HEK293 (cell line): ENCODE results near the gene RAP1GAP.

Source experiments
- CTCF ChIA-PET: fragments of 350-600 bp; formaldehyde crosslinking; extraction: SDS; loops from one replicate; lab custom pipeline; 2021; ENCODE audit warnings: antibody characterized with exemption; lab: Yijun Ruan, JAX
- POLR2A ChIA-PET: fragments of 300-600 bp; formaldehyde crosslinking; extraction: SDS; loops from one replicate; lab custom pipeline; 2020; ENCODE audit warnings: antibody characterized with exemption, inconsistent platforms; lab: Yijun Ruan, JAX
- H3K27ac ChIP-seq: fragments of 200-500 bp; sonication (Bioruptor generic); 2 replicates; pipeline ENCODE4 v1.5.1; 2014; ENCODE audit warnings: low read depth, low read length, control low read depth, inconsistent platforms; ENCODE audit errors: extremely low read depth
- H3K36me3 ChIP-seq, 2 experiments: fragments of 200-500 bp in 1 of 2; sonication (Bioruptor generic) in 1 of 2; 1 replicate in 1 of 2; 2 replicates in 1 of 2; pipeline ENCODE4 v1.5.1; 2014 to 2017; ENCODE audit warnings: inconsistent platforms in 2 of 2, low read length in 2 of 2; ENCODE audit not compliant: control insufficient read depth in 2 of 2, insufficient read depth in 1 of 2
- H3K4me1 ChIP-seq: fragments of 200-500 bp; sonication (Bioruptor generic); 2 replicates; pipeline ENCODE4 v1.5.1; 2014; ENCODE audit warnings: mild to moderate bottlenecking, low read length, inconsistent platforms; ENCODE audit not compliant: control insufficient read depth, insufficient read depth
- H3K4me3 ChIP-seq: 2 replicates; pipeline ENCODE4 v1.5.1; 2011; ENCODE audit warnings: low read depth, mild to moderate bottlenecking, control low read depth, low read length, moderate library complexity
- H3K9me3 ChIP-seq: fragments of 200-500 bp; sonication (Bioruptor generic); 2 replicates; pipeline ENCODE4 v1.5.1; 2014; ENCODE audit warnings: low read depth, low read length, inconsistent platforms; ENCODE audit not compliant: control insufficient read depth, insufficient read depth
- MYNN ChIP-seq: fragments of 450-650 bp; formaldehyde crosslinking; IDR thresholded peaks from 2 replicates; pipeline ENCODE4 v1.5.1; 2016; ENCODE audit warnings: missing biosample characterization, missing genetic modification characterization, borderline replicate concordance
- MZF1 ChIP-seq: fragments of 450-650 bp; formaldehyde crosslinking; IDR thresholded peaks from 2 replicates; pipeline ENCODE4 v1.5.1; 2017; ENCODE audit warnings: missing biosample characterization, missing genetic modification characterization, borderline replicate concordance
- OSR2 ChIP-seq: fragments of 450-650 bp; formaldehyde crosslinking; IDR thresholded peaks from 2 replicates; pipeline ENCODE4 v1.5.1; 2016; ENCODE audit warnings: missing biosample characterization, missing genetic modification characterization
- OVOL3 ChIP-seq: fragments of 450-650 bp; formaldehyde crosslinking; IDR thresholded peaks from 2 replicates; pipeline ENCODE4 v1.5.1; 2016; ENCODE audit warnings: missing biosample characterization, missing genetic modification characterization
- REPIN1 ChIP-seq: fragments of 450-650 bp; formaldehyde crosslinking; IDR thresholded peaks from 2 replicates; pipeline ENCODE4 v1.5.1; 2017; ENCODE audit warnings: missing biosample characterization, missing genetic modification characterization, low read depth
- TCF7L2 ChIP-seq: IDR thresholded peaks from 2 replicates; pipeline ENCODE4 v1.6.1; 2011; ENCODE audit warnings: low read depth, mild to moderate bottlenecking, inconsistent platforms, low read length, moderate library complexity, borderline replicate concordance
- TRIM28 ChIP-seq: IDR thresholded peaks from 2 replicates; pipeline ENCODE4 v1.6.1; 2011; ENCODE audit warnings: low read length, control low read depth, borderline replicate concordance
- ZBTB26 ChIP-seq: fragments of 450-650 bp; formaldehyde crosslinking; optimal IDR thresholded peaks from 2 replicates; pipeline ENCODE3; 2016; ENCODE audit warnings: missing biosample characterization, mild to moderate bottlenecking, missing genetic modification characterization
- ZNF112 ChIP-seq: fragments of 450-650 bp; formaldehyde crosslinking; IDR thresholded peaks from 2 replicates; pipeline ENCODE4 v1.5.0; 2017; ENCODE audit warnings: missing biosample characterization, missing genetic modification characterization
- ZNF266 ChIP-seq: fragments of 450-650 bp; formaldehyde crosslinking; IDR thresholded peaks from 2 replicates; pipeline ENCODE4 v1.5.1; 2016; ENCODE audit warnings: missing biosample characterization, missing genetic modification characterization, low read depth
- ZNF394 ChIP-seq: fragments of 450-650 bp; formaldehyde crosslinking; IDR thresholded peaks from 2 replicates; pipeline ENCODE4 v1.5.1; 2016; ENCODE audit warnings: missing biosample characterization, missing genetic modification characterization, mild to moderate bottlenecking, moderate library complexity, borderline replicate concordance
- ZNF549 ChIP-seq: fragments of 450-650 bp; IDR thresholded peaks from 2 replicates; pipeline ENCODE4 v1.5.1; 2018; ENCODE audit warnings: missing biosample characterization, missing genetic modification characterization, mild to moderate bottlenecking, inconsistent platforms, moderate library complexity
- ZNF623 ChIP-seq: fragments of 450-650 bp; formaldehyde crosslinking; IDR thresholded peaks from 2 replicates; pipeline ENCODE4 v1.5.1; 2016; ENCODE audit warnings: missing biosample characterization, missing genetic modification characterization
- ZNF670 ChIP-seq: fragments of 450-650 bp; formaldehyde crosslinking; IDR thresholded peaks from 2 replicates; pipeline ENCODE4 v1.5.1; 2016; ENCODE audit warnings: missing biosample characterization, missing genetic modification characterization, low read depth
- ZNF707 ChIP-seq: fragments of 450-650 bp; formaldehyde crosslinking; IDR thresholded peaks from 2 replicates; pipeline ENCODE4 v1.5.1; 2016; ENCODE audit warnings: missing biosample characterization, missing genetic modification characterization
- ZNF837 ChIP-seq: fragments of 450-650 bp; formaldehyde crosslinking; IDR thresholded peaks from 2 replicates; pipeline ENCODE4 v1.5.1; 2016; ENCODE audit warnings: missing biosample characterization, missing genetic modification characterization
- ZNF843 ChIP-seq: fragments of 450-650 bp; formaldehyde crosslinking; IDR thresholded peaks from 2 replicates; pipeline ENCODE4 v1.5.1; 2016; ENCODE audit warnings: missing biosample characterization, missing genetic modification characterization
- TF ChIP-seq, protein P1 (sequence below): fragments of 450-650 bp; formaldehyde crosslinking; IDR thresholded peaks from 2 replicates; pipeline ENCODE4 v1.5.1; 2016; ENCODE audit warnings: missing biosample characterization, missing genetic modification characterization

Gene RAP1GAP

DNA sequence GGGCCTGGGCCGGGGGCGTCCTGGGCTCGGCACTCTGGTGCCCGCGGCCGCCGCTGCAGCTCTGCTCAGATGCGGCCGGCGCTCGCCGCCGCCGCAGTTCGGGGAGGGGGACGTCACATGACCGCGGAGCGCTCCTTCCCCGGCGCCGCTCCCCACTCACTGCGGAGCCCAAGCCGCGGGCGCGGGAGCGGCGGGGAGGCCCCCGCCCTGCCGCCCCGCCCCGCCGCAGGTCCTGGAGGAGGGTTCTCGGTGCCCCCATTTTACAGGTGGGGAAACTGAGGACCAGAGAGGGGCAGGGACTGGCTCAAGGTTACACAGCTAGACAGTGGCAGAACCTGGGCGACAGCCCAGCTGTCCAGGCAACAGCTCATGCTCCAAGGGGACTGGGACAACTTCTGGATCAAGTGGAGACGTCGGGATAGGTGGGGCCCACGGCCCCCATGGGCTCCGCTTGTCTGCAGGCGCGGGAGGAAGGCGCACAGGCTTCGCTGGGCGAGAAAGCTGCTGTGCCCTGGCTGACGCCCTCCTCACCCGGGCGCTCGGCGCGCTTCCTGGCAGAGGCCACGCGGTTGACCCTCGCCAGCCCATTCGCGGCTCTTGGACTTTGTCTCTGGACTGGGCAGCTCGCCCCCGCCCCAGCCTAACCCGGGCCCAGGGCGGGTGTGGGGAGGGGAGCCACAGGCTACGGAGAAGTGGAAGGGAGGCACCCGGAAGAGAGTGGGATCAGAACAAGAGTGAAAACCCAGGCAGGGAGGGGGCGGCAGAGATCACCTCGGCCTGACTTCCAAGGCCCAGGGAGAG lies at the start of gene RAP1GAP (continued):
- peak; percentile 43 for TF ChIP-seq ZBTB26 (tag by site-specific recombination)

DNA sequence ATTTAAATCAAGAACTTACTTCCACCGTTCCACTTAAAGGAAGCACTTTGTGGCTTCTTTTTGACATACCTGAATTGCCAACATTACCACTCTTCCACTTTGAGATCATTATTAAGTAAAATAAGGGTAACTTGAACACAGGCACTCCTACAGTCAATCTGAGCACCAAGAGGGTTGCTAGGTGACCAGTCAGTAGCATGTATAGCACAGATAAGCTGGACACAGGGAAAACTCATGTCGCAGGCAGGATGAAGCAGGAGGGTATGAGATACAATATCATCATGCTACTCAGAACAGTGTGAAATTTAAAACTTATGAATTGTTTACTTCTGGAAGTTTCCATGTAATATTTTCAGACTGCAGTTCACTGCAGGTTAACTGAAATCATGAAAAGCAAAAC lies 47.0 kb upstream of the RAP1GAP start:
- Histone ChIP-seq H3K27ac (no peak overlapping the region), H3K9me3 (no peaks in the 10 kb centered on the region), H3K36me3 (peaks cover 57 to 93% of the 10 kb centered on the region in 2 experiments), H3K4me1 (no peaks in the 10 kb centered on the region), H3K4me3 (no peak overlapping the region)
- CTCF ChIA-PET, result no interaction called here
- TF ChIP-seq ZNF266 (tag by site-specific recombination) (no peak), TCF7L2 (no peak), OVOL3 (tag by site-specific recombination) (no peak), ZNF112 (tag by site-specific recombination) (no peak), ZNF623 (tag by site-specific recombination) (no peak), ZNF549 (no peak), REPIN1 (tag by site-specific recombination) (no peak), ZNF843 (no peak), ZNF707 (tag by site-specific recombination) (no peak), TRIM28 (no peak), MYNN (tag by site-specific recombination) (no peak), MZF1 (tag by site-specific recombination) (no peak)
- TF ChIP-seq, protein P1, sequence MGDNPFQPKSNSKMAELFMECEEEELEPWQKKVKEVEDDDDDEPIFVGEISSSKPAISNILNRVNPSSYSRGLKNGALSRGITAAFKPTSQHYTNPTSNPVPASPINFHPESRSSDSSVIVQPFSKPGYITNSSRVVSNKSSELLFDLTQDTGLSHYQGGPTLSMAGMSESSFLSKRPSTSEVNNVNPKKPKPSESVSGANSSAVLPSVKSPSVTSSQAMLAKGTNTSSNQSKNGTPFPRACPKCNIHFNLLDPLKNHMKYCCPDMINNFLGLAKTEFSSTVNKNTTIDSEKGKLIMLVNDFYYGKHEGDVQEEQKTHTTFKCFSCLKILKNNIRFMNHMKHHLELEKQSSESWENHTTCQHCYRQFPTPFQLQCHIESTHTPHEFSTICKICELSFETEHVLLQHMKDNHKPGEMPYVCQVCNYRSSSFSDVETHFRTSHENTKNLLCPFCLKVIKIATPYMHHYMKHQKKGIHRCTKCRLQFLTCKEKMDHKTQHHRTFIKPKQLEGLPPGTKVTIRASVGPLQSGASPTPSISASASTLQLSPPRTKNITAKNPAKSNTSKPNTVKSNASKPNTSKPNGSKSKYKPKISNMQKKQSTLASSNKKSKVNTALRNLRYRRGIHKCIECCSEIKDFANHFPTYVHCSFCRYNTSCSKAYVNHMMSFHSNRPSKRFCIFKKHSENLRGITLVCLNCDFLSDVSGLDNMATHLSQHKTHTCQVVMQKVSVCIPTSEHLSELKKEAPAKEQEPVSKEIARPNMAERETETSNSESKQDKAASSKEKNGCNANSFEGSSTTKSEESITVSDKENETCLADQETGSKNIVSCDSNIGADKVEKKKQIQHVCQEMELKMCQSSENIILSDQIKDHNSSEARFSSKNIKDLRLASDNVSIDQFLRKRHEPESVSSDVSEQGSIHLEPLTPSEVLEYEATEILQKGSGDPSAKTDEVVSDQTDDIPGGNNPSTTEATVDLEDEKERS (tag by site-specific recombination), result no peak
- POLR2A ChIA-PET, result no interaction called here

DNA sequence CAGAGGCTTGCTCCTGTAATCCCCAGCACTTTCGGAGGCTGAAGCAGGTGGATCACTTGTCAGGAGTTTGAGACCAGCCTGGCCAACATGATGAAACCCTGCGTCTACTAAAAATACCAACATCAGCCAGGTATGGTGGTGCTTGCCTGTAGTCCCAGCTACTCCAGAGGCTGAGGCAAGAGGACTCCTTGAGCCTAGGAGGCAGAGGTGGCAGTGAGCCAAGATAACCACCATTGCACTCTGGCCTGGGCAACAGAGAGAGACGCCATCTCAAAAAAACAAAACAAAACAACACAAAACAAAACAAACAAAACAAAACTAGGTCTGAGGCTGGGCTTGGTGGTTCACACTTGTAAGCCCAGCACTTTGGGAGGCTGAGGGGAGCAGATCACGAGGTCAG lies 38.7 kb upstream of the RAP1GAP start:
- POLR2A ChIA-PET, result no interaction called here
- TF ChIP-seq OSR2 (tag by site-specific recombination) (peak; percentile 41; the same call in 1 of the 2 replicates), ZNF394 (tag by site-specific recombination) (peak; percentile 88), ZNF837 (tag by site-specific recombination) (no peak), ZNF623 (tag by site-specific recombination) (no peak), ZNF670 (tag by site-specific recombination) (no peak)
- Histone ChIP-seq H3K4me3 (no peak overlapping the region), H3K4me1 (no peaks in the 10 kb centered on the region), H3K27ac (no peak overlapping the region), H3K9me3 (no peaks in the 10 kb centered on the region), H3K36me3 (peaks cover 14 to 62% of the 10 kb centered on the region in 2 experiments)
- CTCF ChIA-PET, result interaction anchor here (0.5 to 1.2 kb wide), 2 partner anchors 10 to 256 kb away, joined by 3 read pairs; no protein-coding TSS in a partner anchor
